C4-2B (cell line): ENCODE data around the gene PDRG1.

Source experiments
- CTCF ChIP-seq: fragments of 450-650 bp; conservative IDR thresholded peaks from 2 replicates; pipeline ENCODE4 v1.5.1; 2017; ENCODE audit warnings: mild to moderate bottlenecking
- ZFX ChIP-seq: fragments of 450-650 bp; IDR thresholded peaks from 2 replicates; pipeline ENCODE4 v1.6.1; 2017

GRCh38 chr20:31906001-31906400 lies 45.8 kb downstream of the PDRG1 start:
- TF ChIP-seq CTCF (no peak), ZFX (no peak)
